ENCODE data around the gene ARF1. TPM values are rescaled to one million over a fixed set of nuclear protein-coding genes. Genes with fewer than 3 reads are reported as not detected.
A peak's percentile ranks its signal among the peaks of the same experiment; 100 is the strongest.
"Not testable (repeated sequence)": the region's sequence is repeated elsewhere in the genome, so short reads cannot be mapped to it uniquely, and the experiment has no call there.

Gene ARF1
- total RNA-seq, 1 donor from 2014 or later, result 404 TPM

DNA sequence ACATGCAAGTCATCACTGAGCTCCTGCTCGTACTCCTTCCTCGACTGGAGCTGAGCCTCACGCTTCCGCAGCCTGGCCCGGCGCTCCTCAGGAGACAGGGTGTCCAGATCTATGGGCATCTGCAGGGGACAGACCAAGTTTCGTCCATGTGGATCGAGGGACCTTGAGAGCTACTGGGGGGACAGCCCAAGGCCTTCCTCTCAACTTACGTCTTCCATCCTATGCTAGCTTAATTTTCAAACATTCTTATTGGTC lies 24.2 kb downstream of the ARF1 start:
- Mint-ChIP-seq H3K27ac (no peak overlapping the region), H3K36me3 (ENCODE audit: low read depth) (peaks cover 7% of the 10 kb centered on the region), H3K27me3 (ENCODE audit: insufficient read depth) (peaks cover 1% of the 10 kb centered on the region), H3K4me1 (ENCODE audit: low read depth) (peaks cover 33% of the 10 kb centered on the region), H3K9me3 (no peaks in the 10 kb centered on the region), H3K4me3 (no peak overlapping the region)
- intact Hi-C loops (cut with micrococcal nuclease), result loop anchor here (5.0 kb wide), 1 partner anchor 319 kb away; no protein-coding TSS in a partner anchor
- DNase-seq (ENCODE audit: low spot score), result no peak

GRCh38 chr1:228107636-228108035 lies 25.1 kb downstream of the ARF1 start:
- H3K4me1 Mint-ChIP-seq (ENCODE audit: low read depth), result peaks cover 33% of the 10 kb centered on the region
- DNase-seq (ENCODE audit: low spot score), result no peak
- peaks cover 7% of the 10 kb centered on the region for H3K36me3 Mint-ChIP-seq (ENCODE audit: low read depth)
- H3K27me3 Mint-ChIP-seq (ENCODE audit: insufficient read depth), result peaks cover 1% of the 10 kb centered on the region
- H3K27ac Mint-ChIP-seq, result no peak overlapping the region
- no peaks in the 10 kb centered on the region for H3K9me3 Mint-ChIP-seq
- intact Hi-C loops (cut with micrococcal nuclease), result loop anchor here (2.0 to 5.0 kb wide), 4 partner anchors 49 to 349 kb away; a partner anchor contains a TSS
- peak overlapping the region; percentile 87 for H3K4me3 Mint-ChIP-seq

DNA sequence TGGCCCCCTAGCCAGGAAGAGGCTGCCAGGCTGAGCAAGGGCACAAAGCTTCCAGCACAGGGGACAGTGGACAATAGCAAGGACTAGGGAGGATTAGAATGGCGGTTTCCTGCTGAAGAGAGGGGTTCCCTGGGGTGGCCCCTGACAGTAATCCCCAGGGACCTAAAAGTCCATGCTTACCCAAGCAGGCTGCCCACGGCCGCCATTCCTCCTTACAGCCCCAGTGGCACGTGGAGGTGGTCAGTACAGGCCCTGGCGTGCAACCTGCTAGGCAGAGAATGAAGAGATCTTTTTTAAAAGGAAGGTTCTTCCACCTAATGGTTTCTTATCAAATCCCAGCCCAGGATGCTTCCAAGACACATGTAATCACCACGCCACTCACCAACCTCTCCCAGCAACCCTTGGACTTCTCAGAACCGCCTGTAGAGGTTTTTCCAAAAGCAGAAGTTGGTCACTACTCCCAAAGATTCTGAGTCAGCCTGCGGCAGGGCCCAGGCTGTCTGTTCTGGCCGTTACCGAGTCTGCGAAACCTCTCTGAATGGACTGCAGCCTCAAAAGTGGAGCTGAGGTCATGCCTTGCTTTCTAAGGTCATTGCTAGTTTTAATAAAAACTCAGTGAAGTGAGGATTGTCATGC lies 25.7 kb downstream of the ARF1 start:
- Mint-ChIP-seq H3K36me3 (ENCODE audit: low read depth) (peaks cover 7% of the 10 kb centered on the region), H3K4me3 (peak overlapping the region; percentile 87), H3K27ac (peak overlapping the region; percentile 89), H3K4me1 (ENCODE audit: low read depth) (peaks cover 33% of the 10 kb centered on the region), H3K27me3 (ENCODE audit: insufficient read depth) (peaks cover 3% of the 10 kb centered on the region), H3K9me3 (no peaks in the 10 kb centered on the region)
- intact Hi-C loops (cut with micrococcal nuclease), result loop anchor here (2.0 to 5.0 kb wide), 4 partner anchors 49 to 349 kb away; a partner anchor contains a TSS
- DNase-seq (ENCODE audit: low spot score), result no peak

- peaks cover 3% of the 10 kb centered on the region for H3K27me3 Mint-ChIP-seq (ENCODE audit: insufficient read depth)
- DNase-seq (ENCODE audit: low spot score), result no peak
- intact Hi-C loops (cut with micrococcal nuclease), result loop anchor here (1.0 to 5.0 kb wide), 12 partner anchors 23 to 566 kb away; partner anchors contain the start of gene ARF1
- H3K27ac Mint-ChIP-seq, result peak overlapping the region; percentile 89
- H3K36me3 Mint-ChIP-seq (ENCODE audit: low read depth), result peaks cover 7% of the 10 kb centered on the region
- peak overlapping the region; percentile 87 for H3K4me3 Mint-ChIP-seq
- H3K4me1 Mint-ChIP-seq (ENCODE audit: low read depth), result peaks cover 33% of the 10 kb centered on the region
- no peaks in the 10 kb centered on the region for H3K9me3 Mint-ChIP-seq
Observed at GRCh38 chr1:228108742-228109072, 26.2 kb downstream of the ARF1 start.

DNA sequence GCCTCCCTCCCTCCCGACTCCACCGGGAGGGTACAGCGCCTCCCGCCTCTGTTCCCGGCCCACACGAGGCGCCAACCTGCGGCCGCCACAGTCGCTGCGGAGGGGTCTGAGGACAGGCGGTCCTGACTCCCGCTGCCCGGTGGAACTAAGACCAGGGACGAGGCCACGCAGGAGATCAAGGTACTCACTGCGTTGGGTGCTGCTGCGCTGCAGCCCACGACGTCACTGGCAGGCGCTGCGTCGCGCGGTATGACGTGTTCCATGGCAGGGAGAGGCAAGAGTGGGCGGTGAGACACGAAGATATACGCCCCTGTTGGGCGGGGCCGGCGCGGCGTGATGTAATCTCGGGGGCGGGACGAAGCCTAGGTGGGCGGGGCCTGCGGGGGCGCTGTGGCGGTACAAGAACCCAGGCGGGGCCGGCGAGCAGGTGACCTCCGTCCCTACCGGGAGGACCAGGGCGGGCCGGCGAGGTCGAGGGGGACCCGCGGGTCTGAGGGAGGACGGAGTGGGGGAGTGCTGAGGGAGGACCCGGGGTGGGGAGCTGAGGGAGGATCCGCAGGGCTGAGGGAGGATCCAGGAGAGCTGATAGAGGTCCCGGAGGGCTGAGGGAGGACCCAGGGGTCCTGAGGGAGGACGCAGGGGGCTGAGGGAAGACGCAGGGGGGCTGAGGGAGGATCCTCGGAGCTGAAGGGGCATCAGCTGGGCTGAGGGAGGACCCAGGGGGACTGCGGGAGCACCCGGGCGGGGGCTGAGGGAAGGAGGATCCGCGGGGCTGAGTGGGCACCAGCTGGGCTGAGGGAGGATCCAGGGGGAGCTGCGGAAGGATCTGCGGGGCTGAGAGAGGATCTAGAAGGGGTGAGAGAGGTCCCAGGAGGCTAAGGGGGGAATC lies 26.8 kb downstream of the ARF1 start, which contains the start of gene MRPL55:
MRPL55 (minus strand) TSS at position 227 of the 889 bp plus-strand sequence. CDS start 1,039 bp downstream, outside the sequence.
- DNase-seq (ENCODE audit: low spot score), result peak; percentile 99
- Mint-ChIP-seq H3K4me1 (ENCODE audit: low read depth) (peaks cover 28% of the 10 kb centered on the region), H3K36me3 (ENCODE audit: low read depth) (peaks cover 7% of the 10 kb centered on the region), H3K27ac (peak within 1 kb of the TSS; percentile 89), H3K4me3 (peak within 1 kb of the TSS; percentile 87), H3K9me3 (no peaks in the 10 kb centered on the region), H3K27me3 (ENCODE audit: insufficient read depth) (peaks cover 3% of the 10 kb centered on the region)
- intact Hi-C loops (cut with micrococcal nuclease), result loop anchor here (1.0 to 5.0 kb wide), 12 partner anchors 22 to 567 kb away; partner anchors contain the start of gene ARF1

- Mint-ChIP-seq H3K4me3 (peak overlapping the region; percentile 87), H3K27ac (peak overlapping the region; percentile 89), H3K36me3 (ENCODE audit: low read depth) (peaks cover 7% of the 10 kb centered on the region), H3K9me3 (no peaks in the 10 kb centered on the region), H3K4me1 (ENCODE audit: low read depth) (peaks cover 24% of the 10 kb centered on the region), H3K27me3 (ENCODE audit: insufficient read depth) (peaks cover 3% of the 10 kb centered on the region)
- no peak for DNase-seq (ENCODE audit: low spot score)
- intact Hi-C loops (cut with micrococcal nuclease), result loop anchor here (1.0 to 5.0 kb wide), 12 partner anchors 21 to 568 kb away; partner anchors contain the start of gene ARF1
Observed at GRCh38 chr1:228109962-228110488, 27.5 kb downstream of the ARF1 start.

- intact Hi-C loops (cut with micrococcal nuclease), result no loop called here
- peaks cover 7% of the 10 kb centered on the region for H3K36me3 Mint-ChIP-seq (ENCODE audit: low read depth)
- H3K4me3 Mint-ChIP-seq, result peak overlapping the region; percentile 1
- DNase-seq (ENCODE audit: low spot score), result no peak
- H3K9me3 Mint-ChIP-seq, result no peaks in the 10 kb centered on the region
- no peak overlapping the region for H3K27ac Mint-ChIP-seq
- peaks cover 3% of the 10 kb centered on the region for H3K27me3 Mint-ChIP-seq (ENCODE audit: insufficient read depth)
- H3K4me1 Mint-ChIP-seq (ENCODE audit: low read depth), result peaks cover 24% of the 10 kb centered on the region
Observed at GRCh38 chr1:228110556-228110955, 28.0 kb downstream of the ARF1 start.

- DNase-seq (ENCODE audit: low spot score); H3K4me3 Mint-ChIP-seq; intact Hi-C loops (cut with micrococcal nuclease); H3K27ac Mint-ChIP-seq; H3K27me3 Mint-ChIP-seq (ENCODE audit: insufficient read depth); H3K36me3 Mint-ChIP-seq (ENCODE audit: low read depth); H3K9me3 Mint-ChIP-seq: not testable (repeated sequence)
- H3K4me1 Mint-ChIP-seq (ENCODE audit: low read depth), result peaks cover 24% of the 10 kb centered on the region
Observed at GRCh38 chr1:228111315-228111714, 28.8 kb downstream of the ARF1 start.

DNA sequence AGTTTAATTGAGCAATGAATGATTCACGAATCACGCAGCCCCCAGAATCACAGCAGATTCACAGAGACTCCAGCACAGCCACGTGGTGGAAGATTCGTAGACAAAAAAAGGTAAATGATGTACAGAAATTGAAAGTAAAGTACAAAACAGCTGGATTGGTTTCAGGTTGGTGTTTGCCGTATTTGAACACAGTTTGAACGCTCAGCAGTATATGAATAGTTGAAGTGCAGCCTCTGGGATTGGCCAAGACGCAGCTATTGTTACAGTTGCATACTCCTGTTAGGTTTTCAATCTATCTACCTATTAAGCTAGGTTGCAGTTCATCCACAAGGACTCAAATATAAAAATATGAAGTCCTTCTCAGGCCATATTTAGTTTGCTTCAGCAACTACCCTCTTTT lies 29.7 kb downstream of the ARF1 start:
- Mint-ChIP-seq H3K4me1 (ENCODE audit: low read depth) (peaks cover 24% of the 10 kb centered on the region), H3K27ac (no peak overlapping the region), H3K4me3 (no peak overlapping the region), H3K36me3 (ENCODE audit: low read depth) (no peaks in the 10 kb centered on the region), H3K27me3 (ENCODE audit: insufficient read depth) (peaks cover 3% of the 10 kb centered on the region), H3K9me3 (peaks cover 3% of the 10 kb centered on the region)
- no peak for DNase-seq (ENCODE audit: low spot score)
- intact Hi-C loops (cut with micrococcal nuclease), result no loop called here

DNA sequence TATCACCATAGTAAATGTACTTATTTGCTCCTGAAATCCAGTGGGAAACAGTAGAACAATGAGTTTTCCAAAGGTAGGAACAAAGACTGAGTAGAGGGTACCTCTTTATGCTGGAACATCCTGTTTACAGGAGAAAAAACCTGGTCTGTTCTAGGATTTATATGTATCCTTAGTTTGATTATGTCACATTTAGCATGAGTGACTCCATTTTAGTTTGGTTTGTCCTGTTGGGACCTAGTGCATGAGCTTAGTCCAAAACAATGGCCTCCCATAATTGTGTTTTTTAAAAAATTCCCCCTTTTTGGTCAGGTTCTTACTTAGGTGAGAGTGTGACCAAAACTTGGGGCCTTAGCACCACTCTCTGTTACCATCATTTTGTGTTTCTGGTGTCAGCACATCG lies 30.1 kb downstream of the ARF1 start:
- Mint-ChIP-seq H3K4me1 (ENCODE audit: low read depth) (peaks cover 20% of the 10 kb centered on the region), H3K9me3 (peaks cover 3% of the 10 kb centered on the region), H3K36me3 (ENCODE audit: low read depth) (no peaks in the 10 kb centered on the region), H3K27me3 (ENCODE audit: insufficient read depth) (peaks cover 3% of the 10 kb centered on the region), H3K27ac (no peak overlapping the region), H3K4me3 (no peak overlapping the region)
- intact Hi-C loops (cut with micrococcal nuclease), result no loop called here
- no peak for DNase-seq (ENCODE audit: low spot score)

GRCh38 chr1:228114827-228115226 lies 32.3 kb downstream of the ARF1 start:
- H3K27ac Mint-ChIP-seq, result no peak overlapping the region
- peaks cover 5% of the 10 kb centered on the region for H3K4me1 Mint-ChIP-seq (ENCODE audit: low read depth)
- peaks cover 3% of the 10 kb centered on the region for H3K27me3 Mint-ChIP-seq (ENCODE audit: insufficient read depth)
- H3K36me3 Mint-ChIP-seq (ENCODE audit: low read depth), result peaks cover 4% of the 10 kb centered on the region
- intact Hi-C loops (cut with micrococcal nuclease), result no loop called here
- DNase-seq (ENCODE audit: low spot score), result no peak
- no peak overlapping the region for H3K4me3 Mint-ChIP-seq
- peaks cover 8% of the 10 kb centered on the region for H3K9me3 Mint-ChIP-seq

DNA sequence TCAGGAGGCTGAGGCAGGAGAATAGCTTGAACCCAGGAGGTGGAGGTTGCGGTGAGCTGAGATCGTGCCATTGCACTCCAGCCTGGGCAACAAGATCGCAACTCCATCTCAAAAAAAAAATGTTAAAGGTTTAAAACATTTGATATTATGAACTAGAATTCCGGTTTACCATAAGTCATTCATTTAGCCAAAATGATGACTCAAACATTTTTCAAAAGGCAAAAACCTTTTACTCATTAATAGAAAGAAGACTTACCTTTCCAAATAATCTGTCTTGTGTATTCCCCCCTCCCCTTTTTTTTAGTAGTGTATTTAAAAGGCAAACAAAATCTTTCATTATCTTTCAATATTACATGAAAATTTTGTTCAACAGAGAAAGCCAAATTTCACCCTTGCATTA lies 34.8 kb downstream of the ARF1 start:
- intact Hi-C loops (cut with micrococcal nuclease), result no loop called here
- no peak for DNase-seq (ENCODE audit: low spot score)
- Mint-ChIP-seq H3K9me3 (peaks cover 8% of the 10 kb centered on the region), H3K36me3 (ENCODE audit: low read depth) (peaks cover 4% of the 10 kb centered on the region), H3K4me1 (ENCODE audit: low read depth) (no peaks in the 10 kb centered on the region), H3K27ac (no peak overlapping the region), H3K4me3 (no peak overlapping the region), H3K27me3 (ENCODE audit: insufficient read depth) (peaks cover 1% of the 10 kb centered on the region)

- H3K4me3 Mint-ChIP-seq, result no peak overlapping the region
- H3K27me3 Mint-ChIP-seq (ENCODE audit: insufficient read depth), result peaks cover 2% of the 10 kb centered on the region
- no peaks in the 10 kb centered on the region for H3K4me1 Mint-ChIP-seq (ENCODE audit: low read depth)
- DNase-seq (ENCODE audit: low spot score), result no peak
- H3K27ac Mint-ChIP-seq, result no peak overlapping the region
- H3K9me3 Mint-ChIP-seq, result peaks cover 8% of the 10 kb centered on the region
- H3K36me3 Mint-ChIP-seq (ENCODE audit: low read depth), result peaks cover 4% of the 10 kb centered on the region
- intact Hi-C loops (cut with micrococcal nuclease), result no loop called here
Observed at GRCh38 chr1:228118040-228118439, 35.5 kb downstream of the ARF1 start.
